GM18505 (cell line): ENCODE measurements around the gene MRM1.

Source experiments
- ATAC-seq: cut with Tn5 transposase; IDR thresholded peaks from one replicate; pipeline ENCODE4 v1.9.1; 2021; ENCODE audit not compliant: unreplicated experiment
- POLR2A ChIP-seq: IDR thresholded peaks from 4 replicates; pipeline ENCODE4 v1.6.1; 2011; ENCODE audit warnings: borderline replicate concordance; ENCODE audit not compliant: insufficient read depth, insufficient read length; ENCODE audit errors: extremely low read depth

Gene MRM1

GRCh38 chr17:36609498-36609862 lies 8.1 kb downstream of the MRM1 start:
- ATAC-seq = no peak
- TF ChIP-seq POLR2A = no peak

GRCh38 chr17:36610474-36610873 lies 9.1 kb downstream of the MRM1 start:
- ATAC-seq = no peak

DNA sequence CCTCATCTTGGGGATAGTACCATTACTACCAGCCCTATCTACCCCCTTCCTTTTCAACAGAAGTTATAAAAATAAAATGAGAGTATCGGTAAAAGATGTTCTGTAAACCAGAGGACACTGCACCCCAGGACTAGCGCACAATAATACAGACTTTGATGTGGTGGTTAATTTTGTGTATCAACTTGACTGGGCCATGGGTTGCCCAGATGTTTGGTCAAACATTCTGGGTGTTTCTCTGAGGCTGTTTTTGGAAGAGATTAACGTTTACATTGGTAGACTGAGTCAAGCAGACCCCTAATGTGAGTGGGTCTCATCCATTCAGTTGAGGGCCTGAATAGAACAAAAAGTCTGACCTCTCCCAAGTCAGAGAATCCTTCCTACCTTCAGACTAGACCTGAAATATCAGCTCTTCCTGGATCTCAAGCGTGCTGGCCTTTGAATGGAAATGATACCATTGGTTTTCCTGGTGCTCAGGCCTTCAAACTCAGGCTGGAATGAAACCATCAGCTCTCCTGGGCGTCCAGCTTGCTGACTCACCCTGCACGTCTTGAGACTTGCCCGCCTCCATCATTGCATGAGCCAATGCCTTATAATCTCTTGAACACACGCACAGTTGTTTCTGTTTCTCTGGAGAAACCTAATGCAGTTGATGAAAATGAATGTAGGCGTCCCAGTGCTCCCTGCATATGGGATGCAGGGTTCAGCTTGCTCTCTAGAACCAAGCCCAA lies 10.1 kb downstream of the MRM1 start:
- no peak for TF ChIP-seq POLR2A
- ATAC-seq = no peak

More at GRCh38 chr17:36610474-36610873, 9.1 kb downstream of the MRM1 start:
- no peak for TF ChIP-seq POLR2A

- TF ChIP-seq POLR2A = no peak
- ATAC-seq = no peak
These were observed 10.9 kb downstream of the MRM1 start for GRCh38 chr17:36612323-36612722.

DNA sequence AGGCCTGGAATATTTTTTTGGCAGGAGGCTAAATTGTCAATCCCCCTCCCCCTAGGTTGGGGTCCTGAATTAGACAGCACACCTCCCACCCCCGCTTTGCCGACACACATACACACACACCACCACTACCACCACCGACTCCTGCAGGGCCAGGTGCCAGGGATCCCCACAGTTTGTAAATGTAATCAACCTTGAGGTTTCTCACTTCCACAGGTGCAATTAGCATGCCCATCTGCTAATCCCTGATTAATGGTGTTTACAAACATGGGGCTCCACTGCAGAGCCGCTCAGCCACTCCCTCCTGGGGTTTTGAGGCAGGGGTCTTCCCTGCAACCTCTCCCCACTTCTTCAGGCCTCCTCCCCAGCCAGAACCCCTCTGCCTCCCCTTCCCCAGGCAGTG lies 11.8 kb downstream of the MRM1 start:
- TF ChIP-seq POLR2A = no peak
- ATAC-seq = no peak

DNA sequence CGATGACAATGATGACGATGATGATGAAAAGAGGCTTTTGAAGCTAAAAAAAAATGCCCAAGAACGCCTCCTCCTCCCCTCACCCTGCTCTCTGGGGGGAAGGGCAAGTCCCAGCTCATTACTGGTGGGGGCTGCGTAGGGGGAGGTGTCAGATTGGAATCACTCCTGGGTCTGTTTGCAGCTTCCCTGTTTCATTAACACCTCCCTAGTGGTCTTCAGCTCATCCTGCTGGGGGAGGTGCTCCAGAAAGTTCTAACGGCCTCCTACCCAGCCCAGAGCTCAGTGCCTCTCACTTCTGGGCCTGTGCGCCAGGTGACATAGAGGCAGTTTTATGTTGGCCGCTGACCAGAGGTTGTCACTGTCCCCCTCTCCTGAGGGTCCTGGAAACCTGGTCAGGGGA lies 12.7 kb downstream of the MRM1 start:
- TF ChIP-seq POLR2A = no peak
- ATAC-seq = no peak

- ATAC-seq = no peak
- no peak for TF ChIP-seq POLR2A
These were observed 13.6 kb downstream of the MRM1 start for GRCh38 chr17:36614933-36615332.

DNA sequence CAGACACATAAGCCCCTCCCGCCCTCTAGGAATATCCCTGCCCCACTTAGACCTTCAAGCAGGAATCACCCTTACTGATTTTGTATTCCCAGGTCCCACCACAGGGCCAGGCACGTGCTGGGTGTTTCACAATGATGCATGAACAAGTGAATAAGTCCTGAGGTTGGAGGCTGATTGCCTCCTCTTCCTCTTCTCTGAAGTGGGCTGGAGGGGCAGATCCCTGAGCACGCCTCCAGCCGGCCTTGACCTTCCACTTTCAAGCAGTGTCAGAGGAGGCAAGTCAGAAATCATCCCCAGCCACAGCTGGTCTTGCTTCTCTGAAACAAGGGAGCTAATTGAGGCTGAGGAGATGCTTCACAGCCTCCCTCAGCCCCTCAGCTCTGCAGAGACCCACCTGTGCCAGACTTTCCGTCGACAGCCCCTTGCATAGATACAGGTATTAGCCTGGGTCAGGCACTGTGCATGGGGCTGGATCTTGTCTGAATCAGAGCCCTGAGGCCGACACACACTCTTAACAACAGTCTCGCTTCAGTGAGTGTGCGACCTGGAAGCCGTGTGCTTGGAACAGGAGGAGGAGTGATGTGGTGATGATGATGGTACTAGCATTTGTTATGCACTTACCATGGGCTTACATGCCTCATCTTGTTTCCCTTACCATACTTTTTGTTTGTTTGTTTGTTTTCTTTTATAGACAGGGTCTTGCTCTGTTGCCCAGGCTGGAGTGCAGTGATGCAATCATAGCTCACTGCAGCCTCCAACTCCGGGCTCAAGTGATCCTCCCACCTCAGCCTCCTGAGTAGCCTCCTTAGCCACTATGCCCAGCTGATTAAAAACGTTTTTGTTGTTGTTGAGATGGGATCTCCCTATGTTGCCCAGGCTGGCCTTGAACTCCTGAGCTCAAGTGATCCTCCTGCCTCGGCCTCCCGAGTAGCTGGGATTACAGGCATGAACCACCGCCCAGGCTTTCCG lies 15.0 kb downstream of the MRM1 start:
- TF ChIP-seq POLR2A = no peak
- no peak for ATAC-seq

- ATAC-seq = no peak
- TF ChIP-seq POLR2A = no peak
These were observed 16.4 kb downstream of the MRM1 start for GRCh38 chr17:36617773-36618172.

DNA sequence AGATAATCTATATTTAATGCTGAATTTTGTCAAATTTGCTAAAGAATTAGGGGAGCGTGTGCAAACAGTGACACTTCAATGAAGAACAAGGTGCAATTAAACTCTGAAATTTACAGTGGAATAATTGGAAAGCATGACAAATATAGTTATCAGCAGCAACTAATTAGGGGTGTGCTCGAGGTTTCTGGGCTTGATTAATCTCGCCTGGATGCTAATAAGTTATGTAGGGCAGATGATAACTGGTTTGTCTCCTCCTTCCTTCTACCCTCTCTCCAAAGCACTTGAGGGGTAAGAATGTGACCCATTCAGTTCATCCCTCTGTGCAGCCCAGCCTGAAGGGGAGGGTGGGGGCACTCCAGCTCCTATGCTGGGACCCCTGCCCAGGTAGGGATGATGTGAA lies 21.9 kb downstream of the MRM1 start:
- no peak for ATAC-seq
- TF ChIP-seq POLR2A = no peak

GRCh38 chr17:36625188-36625587 lies 23.8 kb downstream of the MRM1 start:
- no peak for TF ChIP-seq POLR2A

GRCh38 chr17:36627101-36627500 lies 25.7 kb downstream of the MRM1 start:
- no peak for TF ChIP-seq POLR2A
- no peak for ATAC-seq

More at GRCh38 chr17:36625188-36625587, 23.8 kb downstream of the MRM1 start:
- ATAC-seq = no peak

- no peak for TF ChIP-seq POLR2A
- ATAC-seq = no peak
These were observed 27.2 kb downstream of the MRM1 start for GRCh38 chr17:36628576-36628975.
